ENCODE results near the gene AQP3. TPM values are rescaled to one million over a fixed set of nuclear protein-coding genes. Genes with fewer than 3 reads are reported as not detected.

Gene AQP3
- total and polyA plus RNA-seq, 2 of the 13 experiments (the other 11 are each of a cell fraction or from before 2014, with no cell fraction given) = 1.4 to 5.5 TPM

- 0 out of 2 replicates have a peak, but pooled peaks have one; percentile 40 for TF ChIP-seq ZSCAN31 (CRISPR knock-in tag; IDR thresholded peaks at IDR 0.05; ENCODE audit: low read depth)
- TF ChIP-seq NR2F2 (IDR thresholded peaks at IDR 0.05; ENCODE audit: borderline replicate concordance, low read depth) = no peak
- no peak for TF ChIP-seq SOX5 (CRISPR knock-in tag; IDR thresholded peaks at IDR 0.05; ENCODE audit: borderline replicate concordance)
- TF ChIP-seq ZNF446 (CRISPR knock-in tag; IDR thresholded peaks at IDR 0.05) = no peak
- TF ChIP-seq REL (CRISPR knock-in tag; conservative IDR thresholded peaks at IDR 0.05) = no peak
- TF ChIP-seq HIC2 (CRISPR knock-in tag; IDR thresholded peaks at IDR 0.05; ENCODE audit: low read depth) = no peak
- TF ChIP-seq PHF8 (CRISPR knock-in tag; IDR thresholded peaks at IDR 0.05) = peak; percentile 81
- no peak for TF ChIP-seq JDP2 (CRISPR knock-in tag; IDR thresholded peaks at IDR 0.05; ENCODE audit: borderline replicate concordance)
- TF ChIP-seq MAFK (conservative IDR thresholded peaks at IDR 0.05 in 1 of 2, IDR thresholded peaks at IDR 0.05 in 1 of 2; ENCODE audit: low read length in 2 of 2) = no peak
- TF ChIP-seq MIER3 (CRISPR knock-in tag; IDR thresholded peaks at IDR 0.05; ENCODE audit: borderline replicate concordance) = peak; percentile 51; the same call in 1 of the 2 replicates
- no peak for TF ChIP-seq SP140L (CRISPR knock-in tag; IDR thresholded peaks at IDR 0.05; ENCODE audit: borderline replicate concordance)
- no peak for TF ChIP-seq ZNF121 (CRISPR knock-in tag; IDR thresholded peaks at IDR 0.05)
- 0 out of 2 replicates have a peak, but pooled peaks have one; percentile 50 for TF ChIP-seq ZBTB38 (CRISPR knock-in tag; IDR thresholded peaks at IDR 0.05)
- TF ChIP-seq FOXP4 (CRISPR knock-in tag; IDR thresholded peaks at IDR 0.05) = no peak; the same call in 1 of the 2 replicates
- TF ChIP-seq ZNF280B (CRISPR knock-in tag; IDR thresholded peaks at IDR 0.05; ENCODE audit: borderline replicate concordance) = peak; percentile 52; the same call in 1 of the 2 replicates
- TF ChIP-seq KLF15 (CRISPR knock-in tag; IDR thresholded peaks at IDR 0.05; ENCODE audit: borderline replicate concordance) = no peak
- TF ChIP-seq PRDM4 (CRISPR knock-in tag; IDR thresholded peaks at IDR 0.05; ENCODE audit: borderline replicate concordance) = no peak
- no peak for TF ChIP-seq ZBTB46 (CRISPR knock-in tag; IDR thresholded peaks at IDR 0.05; ENCODE audit: borderline replicate concordance)
Observed at GRCh38 chr9:33473643-33474352, 26.4 kb upstream of the AQP3 start, which contains the start of gene NOL6 (continued).

All from HepG2 (cell line).